ENCODE results near the gene SPON1.
"Not testable (repeated sequence)": the region's sequence is repeated elsewhere in the genome, so short reads cannot be mapped to it uniquely, and the experiment has no call there.

Gene SPON1

GRCh38 chr11:14042686-14043465 is 80.4 kb downstream of the SPON1 start:
- no peak for DNase-seq

- DNase-seq, result no peak
Measured at GRCh38 chr11:14044916-14045315, 82.4 kb downstream of the SPON1 start.

- no peak for DNase-seq
Measured at GRCh38 chr11:14045417-14045816, 82.9 kb downstream of the SPON1 start.

- DNase-seq, result no peak
Measured at GRCh38 chr11:14052198-14052597, 89.7 kb downstream of the SPON1 start.

- no peak for DNase-seq
Measured at GRCh38 chr11:14054116-14055107, 91.9 kb downstream of the SPON1 start.

- DNase-seq, result no peak
Measured at GRCh38 chr11:14055936-14056335, 93.4 kb downstream of the SPON1 start.

GRCh38 chr11:14058061-14058460 is 95.5 kb downstream of the SPON1 start:
- DNase-seq, result no peak

- DNase-seq, result no peak
Measured at GRCh38 chr11:14059491-14059890, 97.0 kb downstream of the SPON1 start.

GRCh38 chr11:14061721-14062120 is 99.2 kb downstream of the SPON1 start:
- no peak for DNase-seq

GRCh38 chr11:14065141-14065540 is 102.6 kb downstream of the SPON1 start:
- no peak for DNase-seq

GRCh38 chr11:14065681-14066080 is 103.2 kb downstream of the SPON1 start:
- DNase-seq, result no peak

- DNase-seq, result no peak
Measured at GRCh38 chr11:14067686-14068085, 105.2 kb downstream of the SPON1 start.

GRCh38 chr11:14070896-14071295 is 108.4 kb downstream of the SPON1 start:
- DNase-seq, result no peak

GRCh38 chr11:14073849-14074476 is 111.4 kb downstream of the SPON1 start:
- DNase-seq, result no peak

- DNase-seq, result no peak
Measured at GRCh38 chr11:14075118-14076078, 112.9 kb downstream of the SPON1 start.

- DNase-seq, result no peak
Measured at GRCh38 chr11:14079011-14079410, 116.5 kb downstream of the SPON1 start.

- DNase-seq, result no peak
Measured at GRCh38 chr11:14079797-14080196, 117.3 kb downstream of the SPON1 start.

- DNase-seq, result no peak
Measured at GRCh38 chr11:14081581-14082231, 119.2 kb downstream of the SPON1 start.

GRCh38 chr11:14082338-14082737 is 119.8 kb downstream of the SPON1 start:
- DNase-seq, result no peak

- not testable (repeated sequence) for DNase-seq
Measured at GRCh38 chr11:14088861-14089260, 126.3 kb downstream of the SPON1 start.

GRCh38 chr11:14089690-14090462 is 127.4 kb downstream of the SPON1 start:
- DNase-seq, result no peak

Data from SW 1271 (cell line).